Measurements from ENCODE around the gene RRAD. TPM values are rescaled to one million over a fixed set of nuclear protein-coding genes. Genes with fewer than 3 reads are reported as not detected.
A peak's percentile ranks its signal among the peaks of the same experiment; 100 is the strongest.

RRAD gene
- total and polyA plus RNA-seq, 2 donors (not counting 3 experiments of a cell fraction or from before 2014, with no cell fraction given), result 0.22 to 0.48 TPM

DNA sequence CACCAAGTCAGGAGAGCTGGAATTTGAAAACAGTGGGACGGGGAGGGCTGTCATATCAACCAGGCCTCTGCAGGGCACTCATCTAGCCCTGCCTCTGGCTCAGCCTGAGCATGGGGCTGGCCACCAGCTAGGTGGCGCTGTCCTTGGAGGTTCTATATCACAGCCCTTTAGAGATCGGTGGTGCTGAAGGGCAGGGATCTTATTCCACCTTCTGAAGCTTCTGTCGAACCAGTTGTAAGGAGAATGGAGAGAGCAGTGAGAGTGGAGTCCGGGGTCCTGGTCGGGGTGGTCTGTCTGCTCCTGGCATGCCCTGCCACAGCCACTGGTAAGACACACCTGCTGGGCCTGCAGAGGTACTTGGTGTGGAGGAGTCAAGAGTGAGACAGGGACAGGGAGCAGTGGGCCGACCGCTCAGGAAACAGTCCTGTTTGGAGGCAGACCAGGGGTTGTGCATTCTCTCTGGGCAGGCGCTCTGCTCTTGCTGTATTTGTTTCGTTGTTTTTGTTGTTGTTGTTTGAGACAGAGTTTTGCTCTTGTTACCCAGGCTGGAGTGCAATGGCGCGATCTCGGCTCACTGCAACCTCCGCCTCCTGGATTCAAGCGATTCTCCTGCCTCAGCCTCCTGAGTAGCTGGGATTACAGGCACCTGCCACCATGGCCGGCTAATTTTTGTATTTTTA, 35.9 kb upstream of the RRAD start, which contains the start of gene CES3:
Gene CES3 (plus strand): TSS at position 202 of the 680 bp plus-strand sequence. CDS start 42 bp downstream, at position 244.
- peak; percentile 46 for DNase-seq (ENCODE audit: low read depth, low spot score)
- Histone ChIP-seq H3K4me3 (replicated peaks in 1 of 3; ENCODE audit: insufficient read depth in 1 of 3, low read depth in 1 of 3, low read length in 3 of 3) (no peak within 1 kb of the TSS), H4K20me1 (replicated peaks; ENCODE audit: control insufficient read depth, extremely low read depth, insufficient read depth, low read length) (no peaks in the 10 kb centered on the region), H3K4me1 (ENCODE audit: control insufficient read depth, extremely low read depth, insufficient read depth, low read length) (no peaks in the 10 kb centered on the region), H3K79me2 (ENCODE audit: control insufficient read depth, insufficient read depth, low read length) (no peaks in the 10 kb centered on the region), H3K4me2 (ENCODE audit: insufficient read depth, low read length) (no peak within 1 kb of the TSS), H3K9me1 (replicated peaks; ENCODE audit: control insufficient read depth, extremely low read depth, insufficient read depth, low read length) (no peaks in the 10 kb centered on the region), H3K9me3 (replicated peaks; ENCODE audit: control insufficient read depth, insufficient read depth, low read length) (no peaks in the 10 kb centered on the region), H3K36me3 (ENCODE audit: control insufficient read depth in 2 of 2, extremely low read depth in 1 of 2, insufficient read depth in 2 of 2, low read length in 2 of 2) (no peaks in the 10 kb centered on the region), H3K27ac (ENCODE audit: insufficient read depth, low read depth, low read length) (no peak within 1 kb of the TSS), H2AFZ (ENCODE audit: low read depth, low read length) (peak within 1 kb of the TSS; percentile 80), H3K9ac (replicated peaks; ENCODE audit: extremely low read depth, insufficient read depth, low read length) (no peak within 1 kb of the TSS), H3K27me3 (ENCODE audit: control insufficient read depth in 2 of 2, insufficient read depth in 2 of 2, low read length in 2 of 2) (peaks cover 2 to 4% of the 10 kb centered on the region in 2 experiments)
- intact Hi-C loops (cut with micrococcal nuclease), result no loop called here
- TF ChIP-seq MAX (IDR thresholded peaks at IDR 0.05; ENCODE audit: insufficient read depth, insufficient read length), result no peak
- TF ChIP-seq, protein P1, sequence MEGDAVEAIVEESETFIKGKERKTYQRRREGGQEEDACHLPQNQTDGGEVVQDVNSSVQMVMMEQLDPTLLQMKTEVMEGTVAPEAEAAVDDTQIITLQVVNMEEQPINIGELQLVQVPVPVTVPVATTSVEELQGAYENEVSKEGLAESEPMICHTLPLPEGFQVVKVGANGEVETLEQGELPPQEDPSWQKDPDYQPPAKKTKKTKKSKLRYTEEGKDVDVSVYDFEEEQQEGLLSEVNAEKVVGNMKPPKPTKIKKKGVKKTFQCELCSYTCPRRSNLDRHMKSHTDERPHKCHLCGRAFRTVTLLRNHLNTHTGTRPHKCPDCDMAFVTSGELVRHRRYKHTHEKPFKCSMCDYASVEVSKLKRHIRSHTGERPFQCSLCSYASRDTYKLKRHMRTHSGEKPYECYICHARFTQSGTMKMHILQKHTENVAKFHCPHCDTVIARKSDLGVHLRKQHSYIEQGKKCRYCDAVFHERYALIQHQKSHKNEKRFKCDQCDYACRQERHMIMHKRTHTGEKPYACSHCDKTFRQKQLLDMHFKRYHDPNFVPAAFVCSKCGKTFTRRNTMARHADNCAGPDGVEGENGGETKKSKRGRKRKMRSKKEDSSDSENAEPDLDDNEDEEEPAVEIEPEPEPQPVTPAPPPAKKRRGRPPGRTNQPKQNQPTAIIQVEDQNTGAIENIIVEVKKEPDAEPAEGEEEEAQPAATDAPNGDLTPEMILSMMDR (IDR thresholded peaks at IDR 0.05; ENCODE audit: extremely low read depth in 1 of 2, insufficient read depth in 1 of 2, low read depth in 1 of 2, low read length in 2 of 2), result peak; percentile 88 to 94
- dilution Hi-C loops (cut with MboI; ENCODE audit: extremely low pct_ligation_motif_present, low sequenced_read_pairs), result no loop called here
- no TSS peak for BruUV-seq (replicated peaks)
- ChIA-PET CTCF (interaction anchor here (0.5 to 1.8 kb wide), 27 partner anchors 9 to 471 kb away, joined by 3 to 15 read pairs (median 3); partner anchors contain the start of gene EXOC3L1), POLR2A (no interaction called here)
- peak; percentile 91 for FAIRE-seq

DNA sequence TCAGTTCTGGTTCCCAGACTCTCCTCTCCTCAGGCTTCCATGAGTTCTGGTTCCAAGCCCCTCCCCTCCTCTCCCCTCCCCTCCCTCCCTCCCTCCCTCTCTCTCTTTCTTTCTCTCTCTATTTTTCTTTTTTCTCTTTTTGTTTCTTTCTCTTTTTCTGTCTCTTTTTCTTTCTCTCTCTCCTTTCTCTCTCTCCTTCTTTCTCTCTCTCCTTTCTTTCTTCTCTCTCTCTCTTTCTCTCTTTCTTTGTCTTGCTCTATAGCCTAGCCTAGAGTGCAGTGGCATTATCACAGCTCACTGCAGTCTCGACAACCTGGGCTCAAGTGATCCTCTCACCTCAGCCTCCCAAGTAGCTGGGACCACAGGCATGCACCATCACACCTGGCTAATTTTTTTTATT, 34.9 kb upstream of the RRAD start:
- H3K9ac ChIP-seq (replicated peaks; ENCODE audit: extremely low read depth, insufficient read depth, low read length), result no peak overlapping the region
- dilution Hi-C loops (cut with MboI; ENCODE audit: extremely low pct_ligation_motif_present, low sequenced_read_pairs), result no loop called here
- H3K9me1 ChIP-seq (replicated peaks; ENCODE audit: control insufficient read depth, extremely low read depth, insufficient read depth, low read length), result no peaks in the 10 kb centered on the region
- H2AFZ ChIP-seq (ENCODE audit: low read depth, low read length), result no peak overlapping the region
- no peak overlapping the region for H3K4me3 ChIP-seq (replicated peaks in 1 of 3; ENCODE audit: insufficient read depth in 1 of 3, low read depth in 1 of 3, low read length in 3 of 3)
- no peaks in the 10 kb centered on the region for H3K79me2 ChIP-seq (ENCODE audit: control insufficient read depth, insufficient read depth, low read length)
- intact Hi-C loops (cut with micrococcal nuclease), result no loop called here
- BruUV-seq (replicated peaks), result no TSS peak
- no peak overlapping the region for H3K27ac ChIP-seq (ENCODE audit: insufficient read depth, low read depth, low read length)
- no peaks in the 10 kb centered on the region for H3K9me3 ChIP-seq (replicated peaks; ENCODE audit: control insufficient read depth, insufficient read depth, low read length)
- ChIA-PET POLR2A (no interaction called here), CTCF (interaction anchor here (0.7 to 4.7 kb wide), 10 partner anchors 8 to 238 kb away, joined by 3 to 26 read pairs (median 4); no protein-coding TSS in a partner anchor)
- no peaks in the 10 kb centered on the region for H3K36me3 ChIP-seq (ENCODE audit: control insufficient read depth in 2 of 2, extremely low read depth in 1 of 2, insufficient read depth in 2 of 2, low read length in 2 of 2)
- no peak for DNase-seq (ENCODE audit: low read depth, low spot score)
- peaks cover 2 to 3% of the 10 kb centered on the region in 2 experiments for H3K27me3 ChIP-seq (ENCODE audit: control insufficient read depth in 2 of 2, insufficient read depth in 2 of 2, low read length in 2 of 2)
- H3K4me2 ChIP-seq (ENCODE audit: insufficient read depth, low read length), result no peak overlapping the region
- no peaks in the 10 kb centered on the region for H4K20me1 ChIP-seq (replicated peaks; ENCODE audit: control insufficient read depth, extremely low read depth, insufficient read depth, low read length)
- no peak for TF ChIP-seq EZH2 (IDR thresholded peaks at IDR 0.05; ENCODE audit: borderline replicate concordance, low read depth, low read length, severe bottlenecking)
- no peak for FAIRE-seq
- no peaks in the 10 kb centered on the region for H3K4me1 ChIP-seq (ENCODE audit: control insufficient read depth, extremely low read depth, insufficient read depth, low read length)
